GM19455 (cell line): ENCODE results near the gene SGPP1.
"Not testable (repeated sequence)": the region's sequence is repeated elsewhere in the genome, so short reads cannot be mapped to it uniquely, and the experiment has no call there.

Experiments
- ATAC-seq: cut with Tn5 transposase; IDR thresholded peaks from one replicate; pipeline ENCODE4 v1.9.1; 2021; ENCODE audit not compliant: unreplicated experiment

SGPP1 gene

DNA sequence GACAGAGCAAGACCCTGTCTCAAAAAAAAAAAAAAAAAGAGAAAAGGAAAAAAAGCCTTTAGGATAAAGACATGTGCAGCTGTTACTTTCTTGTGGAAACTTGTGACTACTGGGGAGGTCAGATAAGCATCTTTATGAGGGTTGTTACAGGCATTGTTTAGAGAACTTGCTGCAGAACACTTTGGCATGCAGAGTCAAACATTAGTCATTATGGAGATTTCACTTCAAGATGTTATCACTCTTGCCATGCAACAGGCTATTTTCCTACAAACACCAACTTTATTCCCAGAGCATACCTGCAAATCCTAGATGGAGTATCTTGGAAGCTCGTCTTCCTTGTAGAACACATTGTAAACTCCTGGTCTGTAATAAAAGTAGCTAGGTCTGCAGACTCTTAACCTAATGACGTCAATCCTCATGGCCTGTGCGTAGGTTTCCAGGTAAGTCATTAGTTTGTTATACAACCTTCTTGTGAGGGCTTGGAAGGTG, 49.9 kb downstream of the SGPP1 start:
- ATAC-seq, result no peak

DNA sequence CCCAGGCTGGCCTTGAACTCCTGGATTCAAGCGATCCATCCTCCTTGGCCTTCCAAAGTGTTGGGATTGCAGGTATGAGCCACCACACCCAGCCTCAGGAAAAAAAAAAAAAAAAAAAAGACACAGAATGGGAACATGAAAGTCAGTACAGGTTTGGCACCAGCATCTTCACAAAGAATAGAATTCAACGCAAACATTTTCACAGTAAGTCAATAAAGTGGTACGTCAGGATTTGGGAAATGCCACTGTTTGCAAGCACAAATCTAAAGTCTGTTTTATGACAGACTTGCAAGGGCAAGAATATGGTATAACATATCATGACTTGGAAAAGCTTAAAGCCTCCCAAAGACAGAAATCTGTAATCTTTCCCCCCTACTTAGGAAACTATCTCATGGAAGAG, 51.2 kb downstream of the SGPP1 start:
- ATAC-seq, result no peak

DNA sequence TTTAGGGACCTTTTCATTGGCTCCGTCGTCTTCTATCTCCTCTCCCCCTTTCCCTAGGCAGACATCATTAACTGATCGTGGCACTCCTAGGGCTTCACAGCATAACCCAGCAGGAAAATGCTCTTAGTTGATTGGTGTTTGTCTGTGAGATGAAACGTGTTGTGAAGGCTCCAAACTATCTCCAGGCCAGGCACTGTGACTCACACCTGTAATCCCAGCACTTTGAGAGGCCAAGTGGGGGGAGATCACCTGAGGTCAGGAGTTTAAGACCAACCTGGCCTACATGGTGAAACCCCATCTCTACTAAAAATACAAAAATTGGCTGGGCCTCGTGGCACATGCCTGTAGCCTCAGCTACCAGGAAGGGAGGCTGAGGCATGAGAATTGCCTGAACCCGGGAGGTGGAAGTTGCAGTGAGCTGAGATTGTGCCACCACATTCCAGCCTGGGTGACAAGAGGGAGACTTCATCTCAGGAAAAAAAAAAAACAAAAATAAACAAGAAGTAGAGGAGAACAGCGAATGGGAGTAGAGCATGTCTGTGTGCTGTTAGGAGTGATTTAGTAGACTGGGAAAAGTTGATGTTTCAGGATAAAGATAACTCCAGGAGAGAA, 53.9 kb downstream of the SGPP1 start:
- ATAC-seq, result no peak

DNA sequence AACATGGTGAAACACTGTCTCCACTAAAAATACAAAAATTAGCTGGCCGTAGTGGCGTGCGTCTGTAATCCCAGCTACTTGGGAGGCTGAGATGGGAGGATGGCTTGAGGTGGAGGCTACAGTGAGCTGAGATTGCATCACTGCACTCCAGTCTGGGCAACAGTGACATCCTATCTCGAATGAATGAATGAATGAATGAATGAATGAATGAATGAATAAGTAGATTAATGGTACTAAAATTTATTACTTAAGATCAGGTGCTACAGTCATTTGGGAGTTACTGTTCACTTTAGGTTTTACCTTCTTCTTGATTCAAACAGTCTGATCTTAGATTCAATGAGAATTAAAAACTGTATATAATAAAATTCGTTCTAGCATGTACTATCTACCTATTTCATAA, 54.6 kb downstream of the SGPP1 start:
- ATAC-seq, result no peak

DNA sequence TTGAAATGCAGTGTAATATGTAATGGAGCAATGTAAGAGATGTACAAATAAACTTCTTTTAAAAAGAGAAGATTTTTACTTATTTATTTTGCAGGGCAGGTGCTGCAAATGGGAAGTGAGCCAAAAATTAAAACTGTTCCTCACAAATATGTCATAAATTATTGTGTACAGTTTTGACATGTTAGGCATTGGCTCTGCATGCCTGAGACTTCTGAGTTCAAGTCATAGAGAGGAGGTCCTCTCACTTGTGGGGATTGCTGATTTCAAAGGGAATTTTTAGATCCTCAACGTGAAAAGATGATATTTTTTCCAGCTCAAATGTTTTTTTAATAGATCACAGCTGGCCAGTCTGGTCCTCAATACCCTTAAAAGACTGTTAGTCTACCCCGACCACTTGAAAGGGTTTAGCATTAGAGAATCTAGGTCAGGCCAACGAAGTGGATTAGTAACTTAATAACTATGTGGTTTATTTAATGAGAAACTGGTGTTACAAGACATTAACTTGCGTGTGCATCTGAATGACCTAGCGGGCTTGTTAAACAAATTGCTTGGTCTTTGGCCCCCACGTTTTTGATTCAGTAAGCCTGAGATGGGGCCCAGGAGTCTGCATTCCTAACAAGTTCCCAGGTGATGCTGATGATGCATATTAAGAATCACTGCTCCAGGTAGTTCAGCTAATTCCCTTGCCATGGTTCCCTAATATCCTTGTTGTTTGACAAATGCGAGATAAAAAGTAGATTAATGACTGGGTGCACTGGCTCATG, 55.3 kb downstream of the SGPP1 start:
- ATAC-seq, result no peak

DNA sequence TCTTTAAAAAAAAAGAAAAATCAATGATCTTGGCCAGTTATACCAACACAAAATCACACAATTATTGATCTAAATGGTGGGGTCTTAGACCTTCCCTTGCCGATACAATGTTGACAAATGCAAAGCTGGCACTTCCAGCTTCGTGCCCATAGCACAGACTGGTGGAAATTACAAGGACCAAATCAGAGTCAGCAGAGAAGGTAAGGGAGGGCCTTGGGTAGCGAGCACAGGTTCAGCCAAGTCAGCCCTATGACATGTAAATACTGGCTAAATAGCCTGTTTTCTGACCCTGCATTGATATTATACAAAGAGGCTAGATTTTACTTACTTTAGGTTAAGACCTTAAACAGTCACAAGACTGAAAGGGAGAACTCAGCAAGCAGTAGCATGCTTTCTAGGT, 55.9 kb downstream of the SGPP1 start:
- no peak for ATAC-seq

DNA sequence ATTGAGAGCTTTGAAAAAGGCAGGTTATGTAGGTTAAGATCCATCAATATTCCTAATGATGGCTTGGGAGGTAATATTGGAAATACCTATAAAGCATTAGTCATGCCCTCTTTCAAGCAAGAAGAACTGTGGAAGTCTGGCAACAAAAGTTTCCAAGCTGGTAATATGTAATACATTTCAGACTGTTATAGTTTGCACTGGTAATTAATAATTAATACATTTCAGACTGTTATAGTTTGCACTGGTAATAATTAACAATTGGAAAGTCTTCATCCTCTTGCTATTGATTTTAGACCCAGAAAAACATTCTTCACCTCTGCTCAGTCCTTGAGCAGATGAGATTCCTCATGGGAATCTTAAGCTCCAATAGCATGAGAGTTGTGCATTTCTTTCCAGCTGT, 57.2 kb downstream of the SGPP1 start:
- ATAC-seq, result no peak

DNA sequence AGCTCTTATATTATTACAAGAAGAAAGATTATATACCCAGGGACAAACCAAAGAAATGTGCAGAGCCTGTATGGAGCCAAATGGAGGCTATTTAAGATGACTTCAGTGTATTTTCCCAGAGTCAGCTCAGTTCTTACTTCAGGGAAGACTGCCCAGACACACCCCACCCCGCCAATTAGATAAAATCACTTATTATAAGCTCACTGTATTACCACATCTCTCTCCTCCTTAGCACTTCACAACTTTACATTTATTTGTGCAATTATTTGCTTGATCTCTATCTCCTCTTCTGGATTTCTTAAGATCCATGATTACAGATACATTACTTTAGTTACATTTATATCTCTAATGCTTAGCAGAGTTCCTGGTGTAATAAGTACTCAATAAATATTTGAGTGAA, 61.5 kb downstream of the SGPP1 start:
- no peak for ATAC-seq

DNA sequence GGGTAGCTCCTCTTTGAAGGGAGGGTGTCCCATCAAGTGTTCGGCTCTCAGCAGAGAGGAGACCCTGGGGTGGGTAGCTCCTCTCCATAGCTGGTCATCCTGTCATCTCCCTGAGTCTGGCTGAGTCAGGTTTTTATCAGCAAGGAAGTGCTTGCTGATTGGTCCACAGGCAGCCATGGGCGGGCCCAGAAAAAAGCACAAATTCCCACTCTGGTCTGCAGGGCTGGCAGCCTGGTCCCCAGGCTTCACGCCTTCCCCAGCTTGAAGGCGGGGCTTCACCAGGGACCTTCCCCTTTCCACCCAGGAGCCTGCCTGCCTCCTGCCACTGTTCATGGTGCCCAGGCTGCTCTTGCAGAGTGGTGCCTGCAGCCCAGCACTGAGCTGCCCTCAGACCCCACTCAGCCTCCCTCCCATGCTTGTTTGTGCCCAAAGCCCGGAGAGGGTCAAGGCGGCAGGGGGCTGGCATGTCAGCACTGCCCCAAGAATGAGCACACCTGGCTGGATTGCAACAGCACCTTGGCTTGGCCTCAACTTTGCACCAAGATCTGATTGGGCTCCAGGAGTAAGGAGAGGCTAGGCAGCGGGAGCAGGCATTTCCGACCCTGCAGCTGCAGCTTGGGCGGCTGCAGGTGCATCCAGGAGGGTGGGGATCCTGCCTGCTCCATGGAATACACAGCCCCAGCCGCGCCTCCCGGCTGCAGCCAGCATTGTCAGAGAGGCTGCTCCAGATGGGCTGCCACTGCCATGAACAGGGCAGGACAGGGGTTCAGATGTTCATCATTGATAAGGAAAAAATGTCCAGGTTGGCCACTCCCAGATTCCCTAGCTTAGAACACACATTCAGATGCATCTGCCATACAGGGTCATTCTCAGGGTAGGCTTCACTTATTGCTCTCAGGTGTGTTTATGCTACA, 64.2 kb downstream of the SGPP1 start:
- no peak for ATAC-seq

DNA sequence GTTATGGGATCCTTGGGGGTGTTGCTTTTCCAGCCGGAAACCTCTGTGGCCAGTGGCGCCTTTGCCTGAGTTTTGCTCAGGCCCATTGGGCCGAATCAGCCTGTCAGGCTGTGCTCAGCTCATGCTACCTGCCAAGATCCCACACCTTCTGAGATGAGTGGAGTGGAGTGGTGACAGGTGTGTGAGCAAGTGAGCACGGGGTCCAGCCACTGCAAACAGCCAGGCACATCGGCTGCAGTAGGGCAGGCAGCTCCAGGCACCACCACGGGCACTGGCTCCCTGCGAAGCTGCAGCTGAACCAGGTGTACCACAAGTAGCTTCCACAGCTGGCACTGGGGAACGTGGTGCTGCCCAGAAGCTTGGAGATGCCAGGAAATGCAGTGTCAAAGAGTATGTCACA, 65.1 kb downstream of the SGPP1 start:
- no peak for ATAC-seq

DNA sequence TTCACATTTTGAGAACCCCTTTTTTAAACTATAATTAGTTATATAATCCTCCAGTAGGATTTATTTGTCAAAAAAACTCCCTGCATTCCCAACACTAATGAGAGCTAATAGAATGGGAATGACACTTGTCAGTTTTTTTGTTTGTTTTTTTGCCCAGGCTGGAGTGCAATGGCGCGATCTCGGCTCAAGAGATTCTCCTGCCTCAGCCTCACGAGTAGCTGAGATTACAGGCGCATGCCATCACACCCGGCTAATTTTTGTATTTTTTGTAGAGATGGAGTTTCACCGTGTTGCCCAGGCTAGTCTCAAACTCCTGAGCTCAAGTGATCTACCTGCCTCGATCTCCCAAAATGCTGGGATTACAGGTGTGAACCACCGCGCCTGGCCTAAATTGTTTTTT, 66.0 kb downstream of the SGPP1 start:
- ATAC-seq, result not testable (repeated sequence)

DNA sequence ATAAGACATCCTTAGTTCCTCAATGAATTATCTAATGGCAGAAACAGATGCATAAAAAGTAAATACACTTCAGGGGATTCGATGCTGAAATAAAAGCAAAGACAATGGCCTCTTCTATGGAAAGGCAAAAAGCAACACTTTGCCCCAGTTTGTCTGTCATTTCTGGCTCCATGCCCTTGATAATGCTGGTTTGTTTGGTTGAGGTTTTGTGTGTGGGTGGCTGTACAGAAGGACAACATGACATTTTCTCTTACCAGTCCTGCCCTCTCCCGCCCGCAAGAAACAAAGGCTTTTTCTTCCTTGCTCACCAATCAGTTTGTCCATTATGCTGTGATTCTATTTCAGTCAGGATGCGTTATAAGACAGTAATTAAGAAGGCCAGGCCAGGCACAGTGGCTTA, 68.1 kb downstream of the SGPP1 start:
- no peak for ATAC-seq

DNA sequence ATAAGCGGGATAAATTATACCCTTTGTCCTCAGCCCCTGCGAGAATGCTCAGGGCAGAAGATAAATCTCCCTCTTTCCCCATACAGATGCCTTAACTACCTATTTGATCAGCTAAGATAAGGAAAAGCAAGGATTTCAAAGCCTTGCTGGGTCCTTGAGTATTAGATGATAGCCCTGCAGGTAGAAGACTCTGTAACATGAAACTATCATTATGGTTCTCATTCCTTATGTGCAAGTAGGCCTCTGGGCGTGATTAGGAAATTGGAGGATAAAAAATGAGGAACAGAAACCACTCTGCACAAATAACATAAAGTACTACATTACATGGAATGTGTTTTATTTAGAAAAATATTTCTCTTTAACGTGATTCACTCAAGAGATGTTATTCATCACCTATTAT, 71.7 kb downstream of the SGPP1 start:
- no peak for ATAC-seq

DNA sequence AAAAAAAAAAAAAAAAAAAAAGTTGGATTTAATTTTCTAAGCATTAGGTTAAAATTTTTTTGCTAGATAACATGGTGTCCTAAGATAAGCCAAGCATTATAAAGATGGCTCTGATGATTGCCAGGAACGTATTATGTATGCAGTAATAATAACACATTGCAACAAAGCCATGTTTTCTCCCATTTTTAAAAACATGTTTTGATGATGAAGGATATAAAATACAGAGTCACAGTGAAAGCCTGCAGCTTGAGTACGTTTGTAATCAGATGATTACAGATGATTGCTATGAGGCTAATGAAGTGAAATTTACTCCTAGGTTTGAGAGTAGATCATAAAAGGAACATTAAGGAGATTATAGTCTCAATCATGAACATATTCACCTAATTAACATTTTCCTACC, 72.9 kb downstream of the SGPP1 start:
- ATAC-seq, result no peak

DNA sequence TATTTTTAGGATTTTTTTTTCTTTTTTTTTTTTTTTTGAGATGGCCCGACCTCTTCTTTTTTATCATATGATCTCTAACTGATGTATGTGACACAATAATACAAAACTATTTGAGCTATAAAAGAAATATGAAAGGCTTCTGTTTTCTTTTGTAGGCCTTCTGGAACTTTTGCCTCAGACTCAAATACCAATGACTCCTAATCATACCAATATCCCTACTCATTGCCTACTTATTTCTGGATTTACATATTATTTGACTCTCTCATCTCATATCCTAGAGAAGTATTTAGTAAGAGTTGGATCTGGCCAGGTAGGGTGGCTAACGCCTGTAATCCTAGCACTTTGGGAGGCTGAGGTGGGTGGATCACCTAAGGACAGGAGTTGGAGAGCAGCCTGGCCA, 73.5 kb downstream of the SGPP1 start:
- no peak for ATAC-seq

DNA sequence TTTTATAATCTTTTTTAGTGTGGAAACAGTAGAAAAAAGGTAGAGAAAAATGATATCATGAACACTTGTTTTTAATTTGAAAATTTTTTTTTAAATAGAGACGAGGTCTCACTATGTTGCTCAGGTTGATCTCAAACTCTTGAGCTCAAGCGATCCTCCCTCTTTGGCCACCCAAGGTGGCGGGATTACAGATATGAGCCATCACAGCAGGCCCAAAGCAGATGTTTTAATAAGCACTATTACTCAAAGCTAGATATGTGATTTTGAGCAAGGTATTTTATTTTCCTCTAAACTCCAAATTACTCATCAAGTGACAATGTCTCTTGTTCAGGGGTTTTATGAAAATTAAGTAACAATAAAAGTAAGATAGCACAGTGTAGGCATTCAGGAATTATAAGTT, 75.5 kb downstream of the SGPP1 start:
- no peak for ATAC-seq

DNA sequence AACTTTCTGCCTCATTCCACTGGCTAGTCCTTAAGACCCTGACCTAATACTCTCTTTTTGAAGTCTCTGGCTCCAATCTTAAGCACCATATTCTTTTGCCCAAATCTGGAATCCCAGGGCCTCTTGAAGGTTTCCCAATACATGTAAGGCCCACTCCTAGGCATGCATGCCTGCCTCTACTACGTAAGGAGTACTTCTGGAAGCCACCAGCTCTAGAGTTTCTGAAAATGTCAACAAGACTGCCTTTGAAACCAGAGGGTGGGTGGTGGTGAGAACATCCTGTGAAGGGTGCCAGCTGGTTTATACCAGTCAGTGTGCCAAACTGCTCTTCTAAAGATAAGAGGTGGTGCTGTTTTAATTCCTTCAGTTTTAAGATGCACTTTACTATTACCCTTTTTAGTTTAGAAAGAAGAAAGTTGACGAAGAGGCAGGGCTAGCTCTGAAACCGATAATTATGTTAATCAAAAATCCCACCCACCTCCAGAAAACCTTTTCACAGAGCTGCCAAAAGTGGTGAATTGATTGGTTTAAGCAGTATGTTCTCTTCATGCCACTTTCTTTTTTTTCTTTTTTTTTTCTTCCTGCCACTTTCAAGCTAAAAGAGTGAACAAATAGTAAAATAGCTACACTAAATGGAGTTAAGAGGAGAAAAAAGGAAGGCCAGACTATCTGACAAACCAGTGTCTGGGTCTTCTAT, 77.5 kb downstream of the SGPP1 start:
- ATAC-seq, result no peak

DNA sequence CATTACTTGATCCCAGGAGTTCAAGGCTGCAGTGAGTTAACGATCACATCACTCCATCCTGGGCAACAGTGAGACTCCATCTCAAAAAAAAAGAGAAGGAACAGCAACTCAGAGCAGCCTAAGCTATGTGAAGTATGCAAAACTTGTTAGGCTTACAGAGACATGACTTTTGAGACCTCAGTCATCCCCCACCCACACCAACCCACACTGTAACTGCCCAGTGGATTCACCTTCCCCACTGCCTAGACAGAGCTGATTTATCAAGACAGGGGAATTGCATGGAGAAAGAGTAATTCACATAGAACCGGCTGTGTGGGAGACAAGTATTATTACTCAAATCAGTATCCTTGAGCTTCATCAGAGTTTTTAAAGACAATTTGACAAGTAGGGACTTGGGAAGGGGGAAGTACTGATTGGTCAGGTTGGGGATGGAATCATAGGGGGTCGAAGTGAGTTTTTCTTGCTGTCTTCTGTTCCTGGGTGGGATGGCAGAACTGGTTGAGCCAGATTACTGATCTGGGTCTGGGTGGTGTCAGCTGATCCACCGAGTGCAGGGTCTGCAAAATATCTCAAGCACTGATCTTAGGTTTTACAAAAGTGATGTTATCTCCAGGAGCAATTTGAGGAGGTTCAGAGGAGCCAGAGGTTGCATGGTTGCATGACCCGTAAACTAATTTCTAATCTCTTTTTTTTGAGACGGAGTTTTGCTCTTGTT, 80.0 kb downstream of the SGPP1 start:
- no peak for ATAC-seq

DNA sequence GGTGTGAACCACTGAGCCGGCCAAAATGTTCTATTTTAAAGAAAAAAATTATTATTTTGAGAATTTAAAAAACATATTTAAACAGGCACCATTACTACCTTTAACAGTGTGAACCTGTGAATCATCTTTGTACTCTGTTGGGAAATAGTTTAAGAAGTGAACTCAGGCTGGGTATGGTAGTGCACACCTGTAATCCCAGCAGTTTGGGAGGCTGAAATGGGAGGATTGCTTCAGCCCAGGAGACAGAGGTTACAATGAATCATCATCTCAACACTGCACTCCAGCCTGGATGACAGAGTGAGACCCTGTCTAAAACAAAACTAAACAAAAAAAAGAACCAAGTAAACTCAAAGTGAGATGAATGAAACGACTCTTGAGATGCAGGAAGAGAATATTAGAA, 83.1 kb downstream of the SGPP1 start:
- ATAC-seq, result no peak

DNA sequence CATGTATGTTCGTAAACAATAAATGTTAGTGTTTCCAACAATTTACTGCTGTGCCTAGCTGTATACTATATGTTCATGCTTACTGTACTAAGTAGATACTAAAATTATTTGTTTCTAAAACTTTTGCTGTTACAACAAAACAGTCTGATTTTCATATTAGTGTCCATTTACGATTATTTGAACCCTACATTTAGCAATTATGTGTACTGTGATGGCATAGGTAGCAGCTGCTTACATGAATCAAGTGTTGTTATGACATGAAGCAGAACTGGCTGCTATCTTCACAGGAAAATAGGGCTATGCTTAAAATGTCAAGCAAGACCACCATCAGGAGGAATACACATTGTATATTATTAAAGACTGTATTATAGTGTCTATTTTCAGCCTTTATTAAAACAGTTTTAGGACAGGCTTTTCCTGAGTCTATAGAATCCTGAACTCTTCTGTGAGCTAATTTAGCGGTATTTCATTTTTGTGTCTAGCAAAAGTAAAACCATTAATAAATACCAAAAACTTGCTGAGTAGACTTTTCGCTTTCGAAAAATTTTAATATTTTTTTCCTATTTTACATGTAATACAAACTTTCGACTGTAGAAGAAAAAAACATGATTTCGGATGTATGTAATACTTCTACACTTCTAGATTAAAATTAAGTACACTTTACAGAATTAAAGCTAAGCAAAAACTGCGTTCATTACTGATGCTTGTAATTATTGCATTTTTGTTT, 85.0 kb downstream of the SGPP1 start:
- ATAC-seq, result no peak
